Limb (tissue), 2 donors: ENCODE measurements around the gene SLIT1.
A peak's percentile ranks its signal among the peaks of the same experiment; 100 is the strongest.

Experiments used
- DNase-seq, 2 donors: peaks; one replicate each; pipeline ENCODE4 v3.0.0-alpha.2; 2016; ENCODE audit errors: extremely low spot score in 2 of 2

The SLIT1 gene

DNA sequence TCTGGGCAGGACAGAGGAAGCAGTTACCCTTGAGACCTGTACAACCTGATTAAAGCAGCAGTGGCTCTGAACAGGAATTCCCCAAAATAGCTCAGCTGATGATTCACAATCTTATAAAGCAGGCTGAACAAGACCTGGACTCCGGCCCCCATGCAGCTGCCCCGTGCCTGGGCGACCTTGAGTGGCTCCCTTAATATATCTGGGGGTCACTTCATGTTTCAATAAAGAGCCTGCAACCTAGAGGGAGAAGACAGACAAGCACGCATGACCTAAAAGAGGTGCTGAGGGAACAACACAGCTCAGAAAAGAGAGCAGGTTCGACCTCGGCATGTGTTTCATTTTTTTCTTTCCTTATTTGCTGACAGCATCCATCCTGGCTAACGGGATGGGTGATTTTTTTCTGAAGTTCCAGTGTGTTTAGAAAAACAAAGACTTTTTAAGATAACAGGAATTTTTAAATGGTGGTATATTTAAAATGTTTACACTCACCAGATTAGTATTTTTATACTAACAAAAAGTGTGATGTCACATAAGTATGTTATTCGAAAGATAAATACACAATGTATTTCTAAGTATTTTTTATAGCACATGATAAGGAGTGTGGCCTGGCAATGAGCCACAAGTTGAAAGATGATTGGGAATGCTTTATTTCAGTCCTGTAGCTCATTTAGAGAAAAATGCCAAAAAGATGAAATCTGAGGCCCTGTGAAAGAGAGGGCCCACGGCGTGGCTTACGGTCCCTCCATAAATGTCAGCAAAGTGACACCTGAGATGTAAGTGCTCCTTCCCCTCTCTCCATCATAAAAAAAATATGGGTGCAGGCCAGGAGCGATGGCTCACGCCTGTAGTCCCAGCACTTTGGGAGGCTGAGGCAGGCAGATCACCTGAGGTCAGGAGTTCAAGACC lies 161.3 kb downstream of the SLIT1 start:
- DNase-seq = peak in 1 of 2 donors; percentile 23

DNA sequence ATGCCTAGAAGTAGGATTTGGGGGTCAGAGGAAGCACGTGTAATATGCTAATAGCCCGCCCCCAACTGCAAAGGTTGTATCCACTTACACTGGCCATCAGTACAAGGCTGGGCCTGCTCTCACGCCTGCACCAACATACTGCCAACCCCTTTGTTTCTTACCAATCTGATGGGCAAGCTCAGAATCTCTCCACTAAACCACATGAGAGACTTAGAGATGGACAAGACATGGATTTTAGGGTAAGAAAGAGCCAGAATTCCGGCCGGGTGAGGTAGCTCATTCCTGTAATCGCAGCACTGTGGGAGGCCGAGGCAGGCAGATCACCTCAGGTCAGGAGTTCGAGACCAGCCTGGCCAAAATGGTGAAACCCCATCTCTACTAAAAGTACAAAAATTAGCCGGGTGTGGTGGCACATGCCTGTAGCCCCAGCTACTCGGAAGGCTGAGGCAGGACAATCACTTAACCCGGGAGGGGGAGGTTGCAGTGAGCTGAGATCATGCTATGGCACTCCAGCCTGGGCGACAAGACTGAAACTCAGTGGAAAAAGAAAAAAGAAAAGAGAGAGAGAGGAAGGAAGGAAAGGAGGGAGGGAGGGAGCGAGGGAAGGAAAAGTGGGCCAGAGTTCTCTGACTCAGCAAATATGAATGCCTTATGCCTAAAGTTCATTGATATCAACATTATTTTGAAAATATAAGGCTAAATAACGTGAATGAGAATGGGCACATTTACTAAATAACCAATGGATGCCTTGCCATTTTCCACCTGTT lies 162.2 kb downstream of the SLIT1 start:
- DNase-seq = no peak

DNA sequence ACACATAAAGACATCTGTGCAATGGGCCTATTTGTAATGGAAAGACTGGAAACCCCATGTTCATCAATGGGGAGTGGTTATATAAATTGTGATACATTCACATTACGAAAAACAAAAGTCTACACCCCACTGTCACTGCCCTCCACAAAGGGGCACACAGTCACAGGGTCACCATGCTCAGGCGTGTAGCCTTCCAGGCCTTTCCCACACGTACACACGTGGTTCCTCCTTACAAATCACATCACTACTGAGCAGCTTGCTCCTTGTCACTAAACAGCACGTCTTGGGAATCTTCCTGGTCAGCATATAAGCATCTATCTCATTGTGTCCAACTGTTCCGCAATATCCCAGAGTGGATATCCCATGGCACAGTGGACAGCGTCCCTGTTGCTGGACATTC lies 163.1 kb downstream of the SLIT1 start:
- no peak for DNase-seq

DNA sequence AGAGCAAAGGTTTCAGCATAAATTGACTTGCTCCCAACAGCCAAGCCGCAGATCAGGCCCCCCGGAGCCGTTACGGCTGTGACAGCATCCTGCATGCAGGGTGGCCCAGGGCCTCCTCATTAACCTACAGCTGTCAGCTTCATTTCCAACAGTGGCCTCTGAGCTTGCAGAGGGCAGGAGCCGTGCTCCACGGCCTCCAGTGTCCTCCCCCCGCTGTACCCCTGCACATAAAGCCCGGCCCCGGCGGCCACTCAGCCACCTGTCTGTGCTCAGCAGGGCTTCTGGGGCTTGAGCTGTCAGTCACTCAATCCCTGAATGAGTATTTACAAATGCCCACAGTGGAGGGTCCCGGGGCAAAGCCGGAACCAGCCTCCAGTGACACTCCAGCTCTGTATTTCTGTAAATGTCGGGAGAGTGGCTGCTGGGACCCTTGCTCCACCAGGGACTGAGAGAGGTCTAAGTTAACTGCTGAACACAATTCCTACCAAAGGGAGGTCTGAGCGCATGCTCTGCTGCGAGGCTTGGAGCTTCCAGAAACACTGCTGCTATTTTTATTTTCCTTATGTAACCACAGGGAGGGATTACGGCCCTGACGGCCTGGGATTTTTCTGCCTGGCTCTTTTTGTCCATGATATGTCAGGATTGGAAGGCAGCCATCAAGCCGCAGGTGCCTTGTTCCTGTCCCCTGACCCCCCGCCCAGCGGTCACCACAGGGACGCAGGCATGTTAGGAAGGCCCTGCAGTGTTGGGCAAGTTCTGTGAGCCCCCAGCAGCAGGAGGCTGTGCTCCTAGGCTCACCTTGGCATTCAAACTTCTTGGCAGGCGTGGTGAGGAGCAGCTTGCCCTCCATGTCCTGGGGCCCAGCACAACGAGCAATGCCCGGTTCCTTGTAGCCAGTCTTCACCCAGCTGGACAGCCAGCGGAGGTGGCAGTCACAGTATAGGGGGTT lies 165.0 kb downstream of the SLIT1 start:
- peak; percentile 34 to 50 for DNase-seq

DNA sequence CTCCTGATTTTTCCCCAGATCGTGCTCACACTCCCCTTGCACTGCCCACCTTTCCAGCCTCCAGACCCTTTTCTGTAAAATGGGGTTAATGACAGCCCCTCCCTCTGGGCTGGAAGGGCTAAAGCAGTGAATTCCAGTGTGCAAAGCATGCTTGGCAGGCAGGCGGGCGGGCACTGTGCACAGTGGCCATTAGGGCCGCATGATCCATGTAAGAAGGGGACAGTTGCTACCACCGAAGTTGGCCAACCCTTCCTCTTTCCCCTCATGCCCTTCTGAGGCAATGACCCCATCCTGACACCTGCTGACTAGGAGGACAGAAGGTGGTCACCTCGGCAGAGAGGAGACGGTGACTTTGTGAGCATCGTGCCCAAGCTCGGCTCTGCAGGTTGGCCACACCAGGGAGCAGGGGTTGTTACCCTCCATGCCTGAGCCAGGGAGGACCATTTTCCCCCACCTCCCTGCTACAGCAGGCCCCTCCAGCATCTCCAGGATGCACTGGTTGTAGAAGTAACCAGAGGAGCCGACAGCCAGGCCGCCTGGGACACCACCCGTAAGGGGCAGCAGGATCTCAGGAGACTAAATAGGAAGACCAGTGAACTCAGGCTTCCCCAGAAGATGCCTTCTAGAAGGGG lies 166.4 kb downstream of the SLIT1 start:
- DNase-seq = no peak

DNA sequence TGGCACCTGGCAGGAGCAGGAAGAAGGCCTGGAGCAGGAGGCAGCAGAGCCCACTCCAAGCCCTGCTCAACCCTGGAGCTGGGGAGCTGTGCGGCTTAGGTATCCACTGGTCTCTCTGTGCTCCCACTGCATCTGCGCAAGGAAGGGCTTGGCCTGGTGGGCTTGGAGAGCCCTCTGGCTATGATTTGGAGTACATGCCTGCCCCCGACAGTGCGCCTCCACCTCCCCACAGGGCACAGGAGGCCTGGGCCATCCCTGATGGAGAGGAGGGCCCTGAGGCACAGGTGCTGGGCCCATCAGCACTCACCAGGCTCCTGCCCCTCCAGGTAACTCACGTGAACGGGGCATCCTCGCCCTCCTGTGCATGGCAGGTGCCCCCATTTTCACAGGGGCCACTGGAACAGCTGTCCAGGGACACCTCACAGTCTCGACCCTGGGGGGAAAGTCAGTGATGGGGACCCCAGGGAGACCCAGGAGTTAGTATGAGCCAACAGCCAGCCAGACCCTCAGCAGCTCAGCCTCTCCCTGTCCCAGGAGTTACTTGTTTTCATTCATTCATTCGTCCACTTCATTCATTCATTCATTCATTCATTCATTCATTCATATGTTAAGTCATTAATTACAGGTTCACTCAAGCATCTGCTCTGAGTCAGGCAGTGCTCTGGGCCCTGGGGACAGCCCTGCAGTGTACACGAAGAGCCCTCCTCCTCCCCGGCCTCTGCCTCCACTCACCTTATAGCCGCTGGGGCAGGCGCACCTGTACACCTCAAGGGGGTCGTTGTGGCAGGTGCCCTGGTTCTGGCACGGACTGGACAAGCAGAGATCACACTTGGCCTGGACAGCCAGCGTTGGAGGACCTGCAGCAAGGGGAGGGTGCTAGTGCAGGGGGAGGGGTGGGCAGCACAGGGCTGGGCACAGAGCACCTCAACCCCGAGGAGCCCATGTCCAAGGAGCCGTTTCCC lies 167.2 kb downstream of the SLIT1 start:
- DNase-seq = peak in 1 of 2 donors; percentile 23

DNA sequence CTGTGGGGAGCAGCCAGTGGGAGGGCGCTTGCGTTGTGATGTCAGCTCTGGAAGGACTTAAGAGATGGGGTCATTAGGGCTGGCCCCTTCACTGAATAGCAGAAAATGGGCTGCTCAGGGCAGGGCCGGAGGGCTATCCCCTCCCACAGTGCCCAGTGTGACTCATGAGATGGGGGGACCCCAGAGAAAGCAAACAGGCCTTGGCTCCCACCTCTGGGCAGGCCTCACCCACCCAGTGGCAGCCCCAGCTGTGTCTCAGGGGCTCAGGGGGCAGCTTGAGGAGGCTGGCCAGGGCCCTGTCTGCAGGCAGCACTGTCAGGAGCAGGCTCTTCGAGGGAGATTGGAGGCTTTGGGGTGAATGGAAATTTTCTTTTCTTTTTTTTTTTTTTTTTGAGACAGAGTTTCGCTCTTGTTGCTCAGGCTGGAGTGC lies 168.3 kb downstream of the SLIT1 start:
- DNase-seq = peak in 1 of 2 donors; percentile 20

DNA sequence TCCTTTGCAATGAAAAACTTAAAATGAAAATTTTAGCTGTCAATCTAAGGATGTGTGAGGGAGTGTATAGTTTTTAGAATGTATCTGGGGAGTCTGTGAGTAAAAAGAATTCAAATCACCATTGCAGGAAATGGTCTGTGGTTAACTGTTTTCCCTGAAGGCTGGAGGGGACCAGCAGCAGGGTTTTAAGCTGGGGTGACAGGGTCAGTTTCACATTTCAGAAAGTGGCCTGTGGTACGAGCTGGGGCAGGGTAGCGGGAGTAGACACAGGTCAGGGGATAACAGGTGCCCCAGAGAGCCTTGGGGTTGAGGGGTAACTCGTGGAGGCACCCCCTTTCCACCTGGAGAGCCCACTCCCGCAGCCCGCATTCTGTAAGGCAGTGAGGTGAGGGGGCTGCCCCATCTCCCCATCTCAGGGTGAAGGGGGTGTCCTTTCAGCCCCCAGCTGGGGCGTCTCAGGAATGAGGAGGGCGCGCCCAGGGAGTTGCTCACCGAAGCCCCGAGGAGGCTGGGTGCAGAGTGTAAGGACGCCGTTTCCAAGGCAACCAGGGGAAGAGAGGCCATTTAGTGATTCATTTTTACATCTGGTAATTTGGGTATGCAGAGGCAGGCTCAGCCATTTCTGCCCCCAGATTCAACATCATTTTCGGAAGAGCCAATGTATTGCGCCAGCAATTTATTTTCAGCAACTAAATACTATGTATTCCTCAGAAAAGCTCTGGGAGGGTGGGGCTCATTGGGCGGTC lies 168.9 kb downstream of the SLIT1 start:
- peak in 1 of 2 donors; percentile 27 for DNase-seq

DNA sequence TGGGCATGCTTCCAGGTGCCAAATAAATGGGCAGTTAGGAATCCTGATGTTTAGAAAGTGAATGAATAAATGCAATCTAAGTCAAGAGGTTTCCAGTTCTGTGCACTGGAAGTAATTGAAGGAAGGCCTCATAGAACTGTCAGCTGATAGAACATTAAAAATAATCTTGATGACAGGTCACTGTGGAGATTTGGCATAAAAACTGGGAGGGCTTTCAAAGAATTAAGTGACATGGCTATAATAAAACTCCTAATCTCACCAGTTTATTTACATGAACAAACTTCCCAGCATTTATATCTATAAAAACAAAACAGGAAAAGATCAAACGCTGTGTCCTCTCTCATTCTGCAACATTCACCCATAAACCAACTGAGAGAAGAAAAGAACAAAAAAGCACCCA lies 170.5 kb downstream of the SLIT1 start:
- no peak for DNase-seq

DNA sequence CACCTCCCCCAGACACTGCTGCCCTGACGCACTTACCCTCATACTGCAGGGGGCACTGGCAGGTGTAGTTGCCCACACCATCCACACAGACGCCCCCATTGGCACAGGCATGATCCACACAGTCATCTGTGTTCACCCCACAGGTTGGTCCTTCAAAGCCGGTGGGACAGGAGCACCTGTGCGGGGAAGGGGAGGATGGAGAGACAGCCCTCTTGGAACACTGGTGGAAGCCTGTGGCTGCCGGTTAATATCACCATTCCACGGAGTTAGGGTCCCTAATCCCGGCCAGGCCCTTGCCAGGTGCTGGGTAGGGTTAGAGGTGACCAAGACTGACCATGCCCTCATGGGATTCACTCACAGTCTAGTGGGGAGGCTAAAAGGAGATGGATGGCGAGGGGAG lies 171.8 kb downstream of the SLIT1 start:
- peak in 1 of 2 donors; percentile 19 for DNase-seq

DNA sequence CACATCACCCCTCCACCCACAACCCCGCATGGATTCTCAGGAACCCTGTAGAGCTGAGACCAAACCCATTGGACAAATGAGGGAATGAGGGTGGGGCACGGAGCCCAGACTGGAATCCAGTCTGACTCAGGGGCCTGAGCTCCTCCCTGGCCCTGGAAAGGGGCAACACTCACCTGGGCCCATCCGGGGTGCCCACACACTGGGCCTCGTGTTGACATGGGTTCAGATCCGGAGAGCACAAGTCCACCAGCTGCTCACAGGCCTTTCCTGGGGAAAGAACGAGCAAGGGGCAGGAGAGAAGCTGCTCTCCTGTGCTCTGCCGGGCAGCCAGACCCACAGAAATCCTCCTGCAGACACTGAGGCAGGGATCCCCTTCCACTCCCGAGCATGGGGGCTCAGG lies 172.2 kb downstream of the SLIT1 start:
- DNase-seq = no peak

DNA sequence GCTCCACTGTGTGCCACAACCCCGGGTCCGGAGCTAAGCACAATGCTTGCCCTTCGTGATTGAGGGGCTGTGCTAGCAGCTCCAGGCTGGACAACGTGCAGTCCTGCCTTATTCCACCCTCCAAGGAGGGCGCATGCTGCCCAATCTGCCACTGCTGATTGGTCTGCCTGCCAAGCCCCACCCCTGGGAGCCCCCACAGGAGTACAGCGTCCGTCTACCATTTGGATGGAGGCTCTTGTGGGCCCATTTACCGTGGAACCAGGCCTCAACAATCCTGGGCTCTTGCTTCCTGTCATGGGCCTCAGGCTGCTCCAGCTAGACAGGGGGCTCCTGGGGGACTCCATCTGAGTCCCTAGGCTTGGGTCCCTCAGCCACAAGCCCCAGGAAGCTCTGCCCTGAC lies 173.3 kb downstream of the SLIT1 start:
- peak in 1 of 2 donors; percentile 19 for DNase-seq

DNA sequence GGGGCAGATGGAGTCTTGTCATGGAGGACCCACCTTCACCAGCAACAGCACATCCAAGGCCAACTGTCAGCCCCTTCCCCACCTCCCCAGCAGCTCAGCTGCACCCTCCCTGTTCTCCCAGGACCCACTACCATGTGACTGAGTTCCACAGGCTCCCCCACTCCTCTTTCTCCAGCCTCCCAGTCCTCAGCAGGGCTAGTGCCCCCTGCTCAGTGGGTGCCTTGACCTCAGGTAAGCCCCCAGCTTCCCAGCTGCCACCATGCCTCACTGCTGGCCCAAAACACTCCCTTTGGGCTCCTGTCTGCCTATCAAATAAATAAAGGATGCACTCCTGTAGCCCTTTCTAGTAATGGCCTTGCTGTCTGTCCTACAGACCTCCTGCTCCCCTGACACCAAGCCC lies 174.4 kb downstream of the SLIT1 start:
- peak in 1 of 2 donors; percentile 15 for DNase-seq

DNA sequence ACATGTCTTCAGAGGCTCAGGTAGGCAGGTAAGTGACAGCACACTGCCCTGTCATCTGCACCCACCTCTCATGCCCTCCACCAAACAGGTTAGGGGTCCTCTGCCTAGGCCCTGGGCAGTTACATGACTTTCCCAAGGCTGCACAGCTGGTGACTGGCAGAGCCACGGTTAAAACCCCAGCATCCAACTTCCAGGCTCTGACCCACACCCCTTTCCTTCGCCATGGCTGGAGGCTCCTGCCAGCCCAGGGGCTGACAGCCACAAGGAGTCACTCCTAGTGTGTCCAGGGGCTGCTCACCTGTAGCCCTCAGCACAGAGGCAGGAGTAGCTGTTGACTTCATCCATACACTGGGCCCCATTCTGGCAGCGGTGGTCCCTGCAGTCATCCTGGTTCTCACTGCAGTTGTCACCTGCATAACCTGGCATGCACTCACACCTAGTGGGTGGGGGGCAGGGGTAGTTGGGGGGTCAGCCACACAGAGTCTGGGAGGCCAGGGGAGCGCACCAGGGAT lies 175.0 kb downstream of the SLIT1 start:
- peak in 1 of 2 donors; percentile 16 for DNase-seq

DNA sequence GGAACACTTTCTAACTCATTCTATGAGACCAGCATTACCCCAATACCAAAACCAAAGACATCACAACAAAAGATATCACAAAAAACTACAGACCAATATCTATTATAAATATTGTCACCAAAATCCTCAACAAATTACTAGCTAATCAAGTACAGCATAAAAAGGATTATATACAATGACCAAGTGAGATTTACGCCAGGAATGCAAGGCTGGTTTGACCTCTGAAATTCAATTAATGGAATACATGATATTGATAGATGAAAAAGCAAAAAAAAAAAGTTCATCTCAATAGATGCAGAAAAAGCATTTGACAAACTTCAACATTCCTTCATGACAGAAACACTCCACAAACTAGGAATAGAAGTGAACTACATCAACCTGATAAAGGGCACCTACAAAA lies 178.3 kb downstream of the SLIT1 start:
- peak in 1 of 2 donors; percentile 7 for DNase-seq

DNA sequence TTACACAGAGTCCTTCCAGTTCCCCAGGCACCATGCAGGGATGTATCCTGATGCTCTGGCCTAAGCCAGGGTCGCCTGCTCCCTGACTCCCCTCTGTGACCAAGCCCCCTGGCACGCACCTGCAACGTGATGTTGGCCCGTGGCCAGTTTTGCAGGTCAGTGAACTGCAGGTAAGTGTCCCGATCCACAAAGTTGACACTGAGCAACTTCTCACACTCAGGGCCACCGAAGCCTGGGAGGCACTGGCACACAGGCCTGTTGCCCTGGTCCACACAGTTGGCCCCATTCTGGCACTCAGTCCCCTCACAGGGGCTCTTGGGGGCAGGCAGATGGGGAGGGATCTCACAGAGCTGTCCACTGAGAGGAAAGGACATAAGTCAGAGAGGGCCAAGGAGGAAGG lies 179.4 kb downstream of the SLIT1 start:
- peak in 1 of 2 donors; percentile 23 for DNase-seq

DNA sequence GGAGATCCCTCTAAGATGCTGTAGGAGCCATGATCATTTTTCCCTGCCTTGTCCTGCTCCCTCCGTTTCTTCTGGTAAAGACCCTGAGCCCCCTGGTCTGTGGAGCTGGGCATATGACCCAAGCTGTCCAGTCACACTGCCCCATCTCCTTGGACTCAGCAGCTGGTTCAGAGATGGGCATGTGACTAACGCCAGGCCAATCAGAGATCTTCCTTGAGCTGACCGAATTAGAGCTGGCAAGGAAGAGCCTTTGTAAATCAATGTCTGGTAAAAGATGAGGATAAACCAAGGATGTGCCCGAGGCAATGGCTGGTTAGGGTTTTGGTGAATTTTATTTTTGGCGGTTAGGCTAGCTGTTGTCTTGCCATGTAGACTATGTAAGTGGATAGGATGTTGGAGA lies 180.4 kb downstream of the SLIT1 start:
- DNase-seq = no peak

DNA sequence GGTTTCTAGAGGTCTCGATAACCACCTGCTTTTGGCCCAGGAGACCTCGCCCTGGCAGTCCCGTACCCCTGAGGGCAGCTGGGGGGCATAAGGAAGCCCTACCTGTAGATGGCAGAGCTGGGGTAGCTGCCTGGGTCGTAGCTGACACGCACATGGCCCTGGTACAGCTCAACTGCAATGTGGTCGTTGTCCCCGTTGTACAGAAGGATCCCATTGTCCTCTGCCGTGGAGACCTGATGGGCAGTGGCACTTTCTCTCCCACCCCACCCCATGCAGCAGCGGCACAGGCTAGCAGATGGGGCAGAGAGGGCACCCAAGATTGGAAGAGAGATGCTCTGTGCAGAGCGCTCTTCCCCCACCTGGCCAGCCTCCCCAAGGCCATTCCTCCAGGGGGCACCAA lies 181.2 kb downstream of the SLIT1 start:
- no peak for DNase-seq

DNA sequence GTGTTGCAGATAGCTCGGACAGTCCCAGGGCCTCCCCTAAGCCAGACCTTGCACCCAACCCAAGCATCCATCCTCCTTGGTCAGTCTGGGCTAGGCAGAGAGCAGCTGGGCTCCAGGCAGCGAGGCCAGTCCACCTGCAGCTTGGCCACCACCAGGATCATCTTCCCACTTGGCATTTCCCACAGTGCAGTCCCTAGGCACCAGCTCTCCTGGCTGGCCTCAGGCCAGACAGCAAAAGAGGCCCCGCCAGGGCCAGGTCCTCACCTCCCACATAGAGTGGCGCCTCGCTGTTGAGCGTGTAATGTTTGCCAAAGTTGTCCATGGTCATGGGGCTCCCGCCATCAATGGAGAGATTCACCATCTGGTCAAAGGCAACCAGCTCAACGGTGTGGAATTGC lies 182.0 kb downstream of the SLIT1 start:
- no peak for DNase-seq
